Activated T-helper 2 cell treated with anti-CD3 and anti-CD28 coated beads, Interferon-gamma antibody, Interleukin-2, Interleukin-4, amounts not matched to agents 10 μg/mL and 5 μg/mL and 100 μg/mL, durations not matched to agents 14 hours and 24 hours and 36 hours (primary cell): ENCODE results near the gene CCL4. TPM values are rescaled to one million over a fixed set of nuclear protein-coding genes. Genes with fewer than 3 reads are reported as not detected.

Source experiments
- DNase-seq: peaks from one replicate; pipeline ENCODE4 v3.0.0; 2021; ENCODE audit warnings: low spot score
- H3K27ac Mint-ChIP-seq: one replicate; pipeline ENCODE4 v1.8.0; 2021; ENCODE audit warnings: mixed read lengths
- H3K27me3 Mint-ChIP-seq: one replicate; pipeline ENCODE4 v1.8.0; 2021; ENCODE audit warnings: low read depth, mixed read lengths
- H3K36me3 Mint-ChIP-seq: one replicate; pipeline ENCODE4 v1.8.0; 2021; ENCODE audit warnings: low read depth, mixed read lengths
- H3K4me1 Mint-ChIP-seq: one replicate; pipeline ENCODE4 v1.8.0; 2021; ENCODE audit warnings: low read depth, mixed read lengths
- H3K4me3 Mint-ChIP-seq: one replicate; pipeline ENCODE4 v1.8.0; 2021; ENCODE audit warnings: low read depth, mild to moderate bottlenecking, moderate library complexity, mixed read lengths
- H3K9me3 Mint-ChIP-seq: one replicate; pipeline ENCODE4 v1.8.0; 2021; ENCODE audit warnings: mixed read lengths
- intact Hi-C: fragments of 100-400 bp; cut with micrococcal nuclease; formaldehyde crosslinking; loops from one replicate; pipeline ENCODE4 v1.15.1; 2023
- total RNA-seq: library from RNA; stranded (reverse); gene quantifications from 2 replicates; pipeline ENCODE4 v1.2.3, GENCODE V29; 2022

Gene CCL4
- total RNA-seq, 1 donor from 2014 or later, result 136 TPM

GRCh38 chr17:36142806-36143205, 39.2 kb downstream of the CCL4 start:
- Mint-ChIP-seq H3K9me3 (no peaks in the 10 kb centered on the region), H3K27me3 (peaks cover 17% of the 10 kb centered on the region), H3K36me3 (no peaks in the 10 kb centered on the region), H3K4me3 (no peak overlapping the region), H3K4me1 (no peaks in the 10 kb centered on the region), H3K27ac (no peak overlapping the region)
- intact Hi-C loops, result no loop called here
- DNase-seq, result no peak

- intact Hi-C loops, result no loop called here
- no peaks in the 10 kb centered on the region for H3K36me3 Mint-ChIP-seq
- no peak overlapping the region for H3K27ac Mint-ChIP-seq
- H3K9me3 Mint-ChIP-seq, result no peaks in the 10 kb centered on the region
- no peak overlapping the region for H3K4me3 Mint-ChIP-seq
- peaks cover 19% of the 10 kb centered on the region for H3K27me3 Mint-ChIP-seq
- peaks cover 1% of the 10 kb centered on the region for H3K4me1 Mint-ChIP-seq
- no peak for DNase-seq
Observed at GRCh38 chr17:36144014-36144413, 40.4 kb downstream of the CCL4 start.

GRCh38 chr17:36144981-36145729, 41.5 kb downstream of the CCL4 start:
- peaks cover 22% of the 10 kb centered on the region for H3K27me3 Mint-ChIP-seq
- no peak overlapping the region for H3K27ac Mint-ChIP-seq
- H3K9me3 Mint-ChIP-seq, result no peaks in the 10 kb centered on the region
- H3K4me1 Mint-ChIP-seq, result peaks cover 1% of the 10 kb centered on the region
- no peaks in the 10 kb centered on the region for H3K36me3 Mint-ChIP-seq
- H3K4me3 Mint-ChIP-seq, result no peak overlapping the region
- intact Hi-C loops, result loop anchor here (5.0 kb wide), 1 partner anchor 73 kb away; no protein-coding TSS in a partner anchor
- DNase-seq, result no peak

- Mint-ChIP-seq H3K4me3 (no peak overlapping the region), H3K27ac (no peak overlapping the region), H3K27me3 (peaks cover 24% of the 10 kb centered on the region), H3K36me3 (no peaks in the 10 kb centered on the region), H3K9me3 (no peaks in the 10 kb centered on the region), H3K4me1 (peaks cover 1% of the 10 kb centered on the region)
- intact Hi-C loops, result loop anchor here (5.0 kb wide), 1 partner anchor 75 kb away; no protein-coding TSS in a partner anchor
- DNase-seq, result no peak
Observed at GRCh38 chr17:36147601-36148000, 44.0 kb downstream of the CCL4 start.

- DNase-seq, result peak; percentile 42
- intact Hi-C loops, result loop anchor here (1.0 to 5.0 kb wide), 2 partner anchors 76 to 179 kb away; no protein-coding TSS in a partner anchor
- Mint-ChIP-seq H3K9me3 (no peaks in the 10 kb centered on the region), H3K36me3 (no peaks in the 10 kb centered on the region), H3K4me3 (no peak overlapping the region), H3K27me3 (peaks cover 24% of the 10 kb centered on the region), H3K4me1 (peaks cover 1% of the 10 kb centered on the region), H3K27ac (no peak overlapping the region)
Observed at GRCh38 chr17:36148559-36149295, 45.1 kb downstream of the CCL4 start.

GRCh38 chr17:36149296-36149820, 45.7 kb downstream of the CCL4 start:
- H3K4me3 Mint-ChIP-seq, result no peak overlapping the region
- intact Hi-C loops, result loop anchor here (1.0 to 5.0 kb wide), 2 partner anchors 77 to 180 kb away; no protein-coding TSS in a partner anchor

GRCh38 chr17:36151891-36152638, 48.4 kb downstream of the CCL4 start:
- no peak for DNase-seq
- no peak overlapping the region for H3K4me3 Mint-ChIP-seq
- no peaks in the 10 kb centered on the region for H3K9me3 Mint-ChIP-seq
- H3K36me3 Mint-ChIP-seq, result no peaks in the 10 kb centered on the region
- H3K27ac Mint-ChIP-seq, result no peak overlapping the region
- peaks cover 1% of the 10 kb centered on the region for H3K4me1 Mint-ChIP-seq
- H3K27me3 Mint-ChIP-seq, result peaks cover 26% of the 10 kb centered on the region
- intact Hi-C loops, result no loop called here

More at GRCh38 chr17:36149296-36149820, 45.7 kb downstream of the CCL4 start:
- H3K9me3 Mint-ChIP-seq, result no peaks in the 10 kb centered on the region
- DNase-seq, result no peak
- H3K4me1 Mint-ChIP-seq, result peaks cover 1% of the 10 kb centered on the region
- H3K27ac Mint-ChIP-seq, result no peak overlapping the region
- H3K36me3 Mint-ChIP-seq, result no peaks in the 10 kb centered on the region
- peaks cover 26% of the 10 kb centered on the region for H3K27me3 Mint-ChIP-seq

GRCh38 chr17:36152639-36153120, 49.1 kb downstream of the CCL4 start:
- intact Hi-C loops, result no loop called here
- Mint-ChIP-seq H3K27me3 (peaks cover 23% of the 10 kb centered on the region), H3K9me3 (no peaks in the 10 kb centered on the region), H3K27ac (no peak overlapping the region), H3K36me3 (no peaks in the 10 kb centered on the region), H3K4me3 (no peak overlapping the region), H3K4me1 (peaks cover 1% of the 10 kb centered on the region)
- DNase-seq, result no peak

- peaks cover 20% of the 10 kb centered on the region for H3K27me3 Mint-ChIP-seq
- intact Hi-C loops, result no loop called here
- H3K9me3 Mint-ChIP-seq, result no peaks in the 10 kb centered on the region
- DNase-seq, result no peak
- H3K4me3 Mint-ChIP-seq, result no peak overlapping the region
- H3K27ac Mint-ChIP-seq, result no peak overlapping the region
- H3K4me1 Mint-ChIP-seq, result no peaks in the 10 kb centered on the region
- no peaks in the 10 kb centered on the region for H3K36me3 Mint-ChIP-seq
Observed at GRCh38 chr17:36153895-36154610, 50.4 kb downstream of the CCL4 start.

Other genes with a start within 250 kb of the CCL4 start
- 0.14 and 0.16 TPM in 2 replicates for gene HEATR9, start 234.9 kb upstream of the CCL4 start, total RNA-seq
- 28.1 and 28.9 TPM in 2 replicates for gene CCL5, start 223.5 kb upstream of the CCL4 start, total RNA-seq
- 4.5 and 5.3 TPM in 2 replicates for gene RDM1, start 173.1 kb upstream of the CCL4 start, total RNA-seq
- gene LYZL6, start 160.1 kb upstream of the CCL4 start, total RNA-seq, result not detected in 2 replicates
- not detected in 2 replicates for gene CCL16, start 122.3 kb upstream of the CCL4 start, total RNA-seq
- not detected in 2 replicates for gene CCL14, start 117.1 kb upstream of the CCL4 start, total RNA-seq
- gene CCL15, start 102.3 kb upstream of the CCL4 start, total RNA-seq, result not detected in 2 replicates
- gene CCL23, start 85.9 kb upstream of the CCL4 start, total RNA-seq, result not detected in 2 replicates
- gene CCL18, start 39.6 kb upstream of the CCL4 start, total RNA-seq, result not detected in 2 replicates
- gene CCL3, start 13.7 kb upstream of the CCL4 start, total RNA-seq, result 218 and 222 TPM in 2 replicates
- 10.0 and 10.8 TPM in 2 replicates for gene TBC1D3B, start 72.8 kb downstream of the CCL4 start, total RNA-seq
- gene CCL3L1, start 92.9 kb downstream of the CCL4 start, total RNA-seq, result 1.6 and 1.8 TPM in 2 replicates
- gene CCL4L2, start 107.2 kb downstream of the CCL4 start, total RNA-seq, result 1.3 and 1.9 TPM in 2 replicates
- gene TBC1D3I, start 160.7 kb downstream of the CCL4 start, total RNA-seq, result 1.1 and 1.2 TPM in 2 replicates
- not detected in 2 replicates for gene TBC1D3G, start 220.1 kb downstream of the CCL4 start, total RNA-seq